K562 (cell line): ENCODE data around the gene CKLF. TPM values are rescaled to one million over a fixed set of nuclear protein-coding genes. Genes with fewer than 3 reads are reported as not detected.

Experiments
- ASH1L ChIP-seq: fragments of 450-650 bp; IDR thresholded peaks from 2 replicates; pipeline ENCODE4 v1.6.1; 2018; ENCODE audit warnings: borderline replicate concordance, mild to moderate bottlenecking, low read depth; ENCODE audit not compliant: partially characterized antibody
- CBFB ChIP-seq: sonication (generic); formaldehyde crosslinking; IDR thresholded peaks from 2 replicates; pipeline ENCODE4 v1.4.0; 2020; ENCODE audit warnings: mild to moderate bottlenecking, missing genetic modification reagents
- CC2D1A ChIP-seq: fragments of 450-650 bp; IDR thresholded peaks from 2 replicates; pipeline ENCODE4 v1.6.1; 2017; ENCODE audit warnings: mild to moderate bottlenecking
- FOXK1 ChIP-seq: sonication (generic); formaldehyde crosslinking; IDR thresholded peaks from 2 replicates; pipeline ENCODE4 v1.8.0; 2022; ENCODE audit warnings: missing genetic modification reagents, mild to moderate bottlenecking, borderline replicate concordance
- FUS ChIP-seq: fragments of 200-400 bp; formaldehyde crosslinking; optimal IDR thresholded peaks from 2 replicates; pipeline ENCODE3; 2017; ENCODE audit warnings: low read depth, low read length
- GTF2F1 ChIP-seq: IDR thresholded peaks from 2 replicates; pipeline ENCODE4 v1.6.1; 2011; ENCODE audit warnings: low read depth, low read length, improper control_type of control experiment
- HMG20A ChIP-seq: fragments of 450-650 bp; formaldehyde crosslinking; conservative IDR thresholded peaks from 2 replicates; pipeline ENCODE4 v1.4.0; 2020; ENCODE audit warnings: mild to moderate bottlenecking, mixed read lengths
- HNRNPH1 ChIP-seq: fragments of 200-400 bp; formaldehyde crosslinking; optimal IDR thresholded peaks from 2 replicates; pipeline ENCODE3; 2017; ENCODE audit warnings: low read depth, mild to moderate bottlenecking, low read length, moderate library complexity
- HSF4 ChIP-seq: fragments of 250-450 bp; sonication (Bioruptor Pico); IDR thresholded peaks from 2 replicates; pipeline ENCODE4 v2.1.2; 2022; ENCODE audit warnings: mild to moderate bottlenecking, moderate library complexity, borderline replicate concordance
- KAT8 ChIP-seq: fragments of 450-650 bp; IDR thresholded peaks from 2 replicates; pipeline ENCODE4 v1.6.1; 2016; ENCODE audit warnings: low read depth, mild to moderate bottlenecking
- MAFK ChIP-seq: IDR thresholded peaks from 2 replicates; pipeline ENCODE4 v1.6.1; 2011; ENCODE audit warnings: low read length, improper control_type of control experiment
- MYNN ChIP-seq, 2 experiments: sonication (generic); formaldehyde crosslinking in 1 of 2; IDR thresholded peaks; 2 replicates each; pipeline versions ENCODE4 v1.5.0 to v1.6.1; 2016 to 2020; ENCODE audit warnings: antibody characterized with exemption in 1 of 2, missing genetic modification reagents in 1 of 2
- NCOA4 ChIP-seq: fragments of 450-650 bp; IDR thresholded peaks from 2 replicates; pipeline ENCODE4 v1.6.1; 2018; ENCODE audit warnings: mild to moderate bottlenecking; ENCODE audit not compliant: partially characterized antibody
- NR1H2 ChIP-seq: sonication (generic); formaldehyde crosslinking; IDR thresholded peaks from 2 replicates; pipeline ENCODE4 v1.4.0; 2020; ENCODE audit warnings: mild to moderate bottlenecking, missing genetic modification reagents
- POLR2G ChIP-seq: fragments of 200-400 bp; formaldehyde crosslinking; IDR thresholded peaks from 2 replicates; pipeline ENCODE4 v1.6.1; 2017; ENCODE audit warnings: low read depth, mild to moderate bottlenecking, antibody characterized with exemption, low read length, moderate library complexity
- RBBP5 ChIP-seq: fragments of 200-600 bp; sonication (generic); IDR thresholded peaks from 2 replicates; pipeline ENCODE4 v1.6.1; 2012; ENCODE audit warnings: borderline replicate concordance, mild to moderate bottlenecking, low read length, control low read depth, inconsistent platforms; ENCODE audit not compliant: insufficient read depth, poor library complexity, severe bottlenecking
- RBM14 ChIP-seq: fragments of 200-400 bp; formaldehyde crosslinking; IDR thresholded peaks from 2 replicates; pipeline ENCODE4 v1.6.1; 2018; ENCODE audit warnings: low read depth, mild to moderate bottlenecking, low read length, moderate library complexity, borderline replicate concordance; ENCODE audit not compliant: insufficient read depth
- SAFB2 ChIP-seq: fragments of 200-400 bp; formaldehyde crosslinking; IDR thresholded peaks from 2 replicates; pipeline ENCODE4 v1.6.1; 2018; ENCODE audit warnings: borderline replicate concordance, low read length, low read depth, moderate library complexity; ENCODE audit not compliant: severe bottlenecking
- SIRT6 ChIP-seq: IDR thresholded peaks from one replicate; pipeline ENCODE4 v1.6.1; 2012; ENCODE audit warnings: low read depth, mild to moderate bottlenecking, control low read depth, inconsistent platforms, low read length, moderate library complexity
- SMAD4 ChIP-seq: fragments of 250-450 bp; sonication (Bioruptor Pico); conservative IDR thresholded peaks from 2 replicates; pipeline ENCODE4 v1.8.0; 2021; ENCODE audit warnings: inconsistent platforms, mild to moderate bottlenecking, moderate library complexity
- SP2 ChIP-seq: IDR thresholded peaks from 2 replicates; pipeline ENCODE4 v1.6.1; 2011; ENCODE audit warnings: mild to moderate bottlenecking, low read depth, low read length, moderate library complexity; ENCODE audit not compliant: poor library complexity, severe bottlenecking; ENCODE audit errors: extremely low read depth
- STAT5B ChIP-seq: fragments of 250-450 bp; sonication (Bioruptor Pico); IDR thresholded peaks from 2 replicates; pipeline ENCODE4 v1.8.0; 2021; ENCODE audit warnings: mild to moderate bottlenecking, inconsistent platforms
- SUPT5H ChIP-seq: fragments of 450-650 bp; IDR thresholded peaks from 2 replicates; pipeline ENCODE4 v1.6.1; 2016
- TCF3 ChIP-seq: sonication (generic); formaldehyde crosslinking; IDR thresholded peaks from 2 replicates; pipeline ENCODE4 v1.4.0; 2020; ENCODE audit warnings: mild to moderate bottlenecking, missing genetic modification reagents
- TCF7L2 ChIP-seq: fragments of 150-350 bp; IDR thresholded peaks from 2 replicates; pipeline ENCODE4 v1.6.1; 2016; ENCODE audit warnings: low read depth, mild to moderate bottlenecking, low read length, moderate library complexity
- THRAP3 ChIP-seq: fragments of 450-650 bp; IDR thresholded peaks from 2 replicates; pipeline ENCODE4 v1.6.1; 2016; ENCODE audit warnings: mild to moderate bottlenecking, inconsistent platforms, borderline replicate concordance
- ZC3H11A ChIP-seq: IDR thresholded peaks from 2 replicates; pipeline ENCODE4 v1.6.1; 2012; ENCODE audit warnings: low read depth, low read length, improper control_type of control experiment
- ZKSCAN3 ChIP-seq: fragments of 250-450 bp; sonication (Bioruptor Pico); IDR thresholded peaks from 2 replicates; pipeline ENCODE4 v1.4.0; 2020
- ZNF133 ChIP-seq: fragments of 250-450 bp; sonication (Bioruptor Pico); IDR thresholded peaks from 2 replicates; pipeline ENCODE4 v1.4.0; 2020; ENCODE audit warnings: mild to moderate bottlenecking
- ZNF212 ChIP-seq: fragments of 450-650 bp; formaldehyde crosslinking; IDR thresholded peaks from 2 replicates; pipeline ENCODE4 v1.4.0; 2020; ENCODE audit warnings: mild to moderate bottlenecking
- ZNF224 ChIP-seq: sonication (generic); formaldehyde crosslinking; IDR thresholded peaks from 2 replicates; pipeline ENCODE4 v1.8.0; 2022; ENCODE audit warnings: mild to moderate bottlenecking, missing genetic modification reagents
- ZNF696 ChIP-seq: fragments of 250-450 bp; sonication (Bioruptor Pico); conservative IDR thresholded peaks from 2 replicates; pipeline ENCODE4 v1.4.0; 2020; ENCODE audit warnings: mild to moderate bottlenecking, moderate library complexity
- polyA plus RNA-seq, 8 experiments: library from polyadenylated mRNA; depleted of rRNA in 4 of 8; stranded (reverse) in 5 of 8; unstranded in 3 of 8; fragments of >200 nt; fragmentation: Nextera tagmentation in 2 of 8; fragmentation: Illumina TruSeq in 1 of 8; extraction: Ambion mirVana in 2 of 8; extraction: Trizol in 1 of 8; gene quantifications; 2 replicates each; pipeline versions ENCODE4 v1.2.1 to v1.2.3, GENCODE V29; 2011 to 2014; ENCODE audit warnings: inconsistent platforms in 1 of 8, missing spikeins in 1 of 8
- total RNA-seq, 7 experiments: library from RNA; depleted of rRNA in 6 of 7; stranded (reverse); fragments of >200 nt in 6 of 7; fragmentation: Illumina TruSeq in 2 of 7; extraction: Trizol in 2 of 7; gene quantifications; 2 replicates each; pipeline versions ENCODE4 v1.2.1 to v1.2.3, GENCODE V29; 2011 to 2021; ENCODE audit warnings: low replicate concordance in 1 of 7

Gene CKLF
- total and polyA plus RNA-seq, 9 of the 15 experiments (the other 6 are each of a cell fraction or from before 2014, with no cell fraction given): 84.8 to 322 (median 118) TPM

- TF ChIP-seq GTF2F1 (peak; percentile 9; the same call in 1 of the 2 replicates), NR1H2 (no peak; the same call in 1 of the 2 replicates), ZC3H11A (no peak), FUS (no peak), CC2D1A (no peak), KAT8 (no peak), TCF3 (CRISPR knock-in tag) (peak; percentile 40; the same call in 1 of the 2 replicates), HNRNPH1 (no peak), HMG20A (CRISPR knock-in tag) (no peak), SAFB2 (no peak), SUPT5H (peak; percentile 91), ZKSCAN3 (CRISPR knock-in tag) (no peak), NCOA4 (no peak), ZNF212 (CRISPR knock-in tag) (no peak), ZNF133 (CRISPR knock-in tag) (no peak), FOXK1 (CRISPR knock-in tag) (peak; percentile 94; the same call in 1 of the 2 replicates), CBFB (CRISPR knock-in tag) (no peak; the same call in 1 of the 2 replicates), ZNF696 (CRISPR knock-in tag) (no peak), TCF7L2 (no peak), RBM14 (no peak), MYNN (IDR thresholded peaks at IDR 0.05) (0 out of 2 replicates have a peak, but pooled peaks have one; percentile 35), MYNN (CRISPR knock-in tag; IDR thresholded peaks at IDR 0.05) (no peak), MAFK (no peak), SIRT6 (no peak), STAT5B (CRISPR knock-in tag) (no peak), SMAD4 (peak; percentile 57), ZNF224 (CRISPR knock-in tag) (peak; percentile 93; the same call in 1 of the 2 replicates), HSF4 (no peak), ASH1L (peak; percentile 77), THRAP3 (no peak), SP2 (no peak), RBBP5 (peak; percentile 60), POLR2G (peak; percentile 92)
Measured at GRCh38 chr16:66552286-66553177, at the start of gene CKLF (continued).
